HG02623 (cell line): ENCODE data around the gene DNAH1.
"Not testable (repeated sequence)": the region's sequence is repeated elsewhere in the genome, so short reads cannot be mapped to it uniquely, and the experiment has no call there.

Source experiments
- ATAC-seq: cut with Tn5 transposase; IDR thresholded peaks from one replicate; pipeline ENCODE4 v1.9.1; 2021; ENCODE audit warnings: moderate library complexity; ENCODE audit not compliant: unreplicated experiment

Gene DNAH1

DNA sequence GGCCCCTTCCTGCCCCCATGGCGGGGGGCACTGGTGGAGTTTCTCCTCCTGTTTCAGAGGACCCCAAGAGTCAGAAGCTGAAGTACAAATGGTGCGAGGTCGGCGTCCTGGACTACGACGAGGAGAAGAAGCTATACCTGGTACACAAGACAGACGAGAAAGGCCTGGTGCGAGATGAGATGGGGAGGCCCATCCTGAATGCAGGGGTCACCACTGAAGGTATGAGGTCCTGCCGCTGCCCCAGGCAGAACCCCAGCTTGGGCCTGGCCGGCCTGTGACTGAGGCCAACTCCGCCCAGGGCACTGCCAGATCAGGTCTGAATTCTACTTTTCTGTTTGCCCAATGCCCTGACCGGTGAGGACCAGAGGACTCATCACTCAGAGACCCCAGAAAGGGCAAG lies 15.0 kb downstream of the DNAH1 start:
- ATAC-seq: no peak

DNA sequence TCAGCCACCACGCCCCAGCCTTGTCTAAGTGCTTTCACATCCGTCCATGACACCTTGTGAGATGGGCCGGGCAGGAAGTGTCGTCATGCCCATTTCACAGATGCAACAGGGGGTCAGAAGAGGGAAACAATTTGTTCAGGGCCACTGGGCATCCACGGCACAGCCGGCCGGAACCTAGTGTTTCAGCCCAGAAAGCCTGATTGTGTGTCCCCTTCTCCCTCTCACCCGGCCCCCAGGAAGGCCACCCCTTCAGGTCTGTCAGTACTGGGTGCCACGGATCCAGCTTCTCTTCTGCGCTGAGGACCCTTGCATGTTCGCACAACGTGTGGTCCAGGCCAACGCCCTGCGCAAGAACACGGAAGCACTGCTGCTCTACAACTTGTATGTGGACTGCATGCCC lies 15.8 kb downstream of the DNAH1 start:
- ATAC-seq: no peak

DNA sequence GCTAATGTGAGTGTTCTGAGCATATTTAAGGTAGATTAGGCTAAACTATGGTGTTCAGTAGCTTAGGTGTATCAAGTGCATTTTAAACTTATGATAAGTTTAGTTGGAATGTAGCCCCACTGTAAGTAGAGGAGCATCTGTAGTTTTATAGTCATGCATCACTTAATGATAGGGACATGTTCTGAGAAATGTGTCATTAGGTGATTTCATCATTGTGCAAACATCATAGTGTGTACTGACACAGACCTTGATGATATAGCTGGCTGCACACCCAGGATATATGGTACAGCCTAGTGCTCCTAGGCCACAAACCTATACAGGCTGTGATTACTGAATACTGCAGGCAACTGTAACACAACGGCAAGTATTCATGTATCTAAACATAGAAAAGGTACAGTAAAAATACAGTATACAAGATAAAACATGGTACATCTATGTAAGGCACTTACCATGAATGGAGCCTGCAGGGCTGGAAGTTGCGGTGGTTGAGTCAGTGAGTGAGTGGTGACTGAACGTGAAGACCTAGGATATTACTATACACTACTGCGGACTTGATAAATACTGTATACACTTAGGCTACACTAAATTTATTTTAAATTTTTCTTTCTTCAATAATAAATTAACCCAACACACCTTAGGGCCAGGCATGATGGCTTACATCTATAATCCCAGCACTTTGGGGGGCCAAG lies 17.9 kb downstream of the DNAH1 start:
- ATAC-seq: no peak

DNA sequence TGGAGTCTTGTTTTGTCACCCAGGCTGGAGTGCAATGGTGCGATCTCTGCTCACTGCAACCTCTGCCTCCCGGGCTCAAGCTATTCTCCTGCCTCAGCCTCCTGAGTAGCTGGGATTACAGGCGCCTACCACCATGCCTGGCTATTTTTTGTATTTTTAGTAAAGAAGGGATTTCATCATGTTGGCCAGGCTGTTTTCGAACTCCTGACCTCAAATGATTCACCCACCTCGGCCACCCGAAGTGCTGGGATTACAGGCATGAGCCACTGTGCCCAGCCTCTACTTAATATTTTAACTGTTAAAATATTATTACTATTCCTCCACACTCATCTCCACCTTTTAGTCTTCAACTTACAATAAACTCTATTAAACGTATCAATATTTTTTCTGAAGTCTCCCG lies 22.0 kb downstream of the DNAH1 start:
- ATAC-seq: not testable (repeated sequence)

DNA sequence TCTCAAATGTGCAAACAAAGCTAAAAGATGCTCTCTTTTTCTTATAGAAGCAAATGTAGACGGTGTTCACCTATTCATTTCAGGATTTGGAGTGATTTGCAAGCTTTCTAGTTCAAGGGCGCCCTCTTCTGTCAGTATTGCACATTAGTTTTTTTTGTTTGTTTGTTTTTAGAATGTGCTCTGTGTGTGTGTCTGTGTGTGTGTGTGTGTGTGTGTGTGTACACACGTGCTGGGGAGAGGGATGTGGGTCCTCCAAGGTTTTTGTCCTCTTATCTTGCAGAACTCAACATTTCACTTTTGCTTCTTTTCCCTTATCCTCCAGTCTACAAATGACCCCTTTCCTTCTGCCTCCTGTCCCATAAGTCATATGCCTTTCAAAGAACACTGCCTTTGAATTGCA lies 23.5 kb downstream of the DNAH1 start:
- no peak for ATAC-seq

DNA sequence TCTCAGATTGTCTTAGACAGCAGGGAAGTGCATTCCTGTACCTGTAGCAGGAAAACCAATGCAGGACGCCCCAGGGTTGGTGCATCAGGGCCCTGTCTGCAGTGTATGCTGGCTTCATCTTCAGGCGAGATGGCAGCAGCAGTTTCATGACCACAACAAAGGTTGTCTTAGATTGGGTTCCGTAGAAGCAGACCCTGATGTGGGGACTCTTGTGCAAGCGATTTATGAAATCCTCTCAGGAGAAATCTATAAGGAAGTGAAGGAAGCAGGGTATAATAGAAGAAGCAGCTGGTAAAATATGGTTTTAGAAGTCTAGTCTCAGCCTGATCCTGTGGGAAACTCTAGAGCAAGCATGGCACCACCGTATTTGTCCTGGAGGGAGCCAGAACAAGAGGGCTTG lies 25.0 kb downstream of the DNAH1 start:
- no peak for ATAC-seq

DNA sequence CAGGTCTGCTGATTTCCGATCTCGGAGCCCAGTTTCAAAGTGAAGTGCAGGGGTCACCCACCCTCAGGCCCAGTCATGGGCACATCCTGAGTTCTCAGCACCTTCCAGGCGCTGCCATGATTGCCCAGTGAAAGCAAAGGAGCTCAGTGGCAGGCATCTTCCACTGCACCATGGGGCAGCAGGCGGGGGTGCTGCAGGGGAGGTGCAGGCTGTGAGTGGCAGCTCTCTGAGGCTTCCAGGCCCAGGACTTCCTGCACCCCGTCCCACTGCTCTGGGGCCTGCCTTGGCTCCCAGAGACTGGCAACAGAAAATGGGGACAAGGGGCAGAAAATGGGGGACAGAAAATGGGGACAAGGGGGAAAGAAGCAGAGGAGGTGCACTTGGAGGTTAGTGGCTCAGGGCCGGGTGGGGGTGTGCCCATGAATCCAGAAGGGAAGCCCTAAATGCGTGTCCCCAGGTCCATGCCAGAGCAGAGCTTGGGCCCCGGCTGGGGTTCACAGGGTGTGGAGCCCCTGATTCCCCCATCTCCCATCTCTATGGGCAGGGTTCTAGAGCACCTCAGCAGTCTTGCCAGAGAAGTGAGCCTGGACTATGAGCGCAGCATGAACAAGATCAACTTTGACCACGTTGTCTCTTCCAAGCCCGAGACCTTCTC lies 28.0 kb downstream of the DNAH1 start:
- ATAC-seq: no peak

DNA sequence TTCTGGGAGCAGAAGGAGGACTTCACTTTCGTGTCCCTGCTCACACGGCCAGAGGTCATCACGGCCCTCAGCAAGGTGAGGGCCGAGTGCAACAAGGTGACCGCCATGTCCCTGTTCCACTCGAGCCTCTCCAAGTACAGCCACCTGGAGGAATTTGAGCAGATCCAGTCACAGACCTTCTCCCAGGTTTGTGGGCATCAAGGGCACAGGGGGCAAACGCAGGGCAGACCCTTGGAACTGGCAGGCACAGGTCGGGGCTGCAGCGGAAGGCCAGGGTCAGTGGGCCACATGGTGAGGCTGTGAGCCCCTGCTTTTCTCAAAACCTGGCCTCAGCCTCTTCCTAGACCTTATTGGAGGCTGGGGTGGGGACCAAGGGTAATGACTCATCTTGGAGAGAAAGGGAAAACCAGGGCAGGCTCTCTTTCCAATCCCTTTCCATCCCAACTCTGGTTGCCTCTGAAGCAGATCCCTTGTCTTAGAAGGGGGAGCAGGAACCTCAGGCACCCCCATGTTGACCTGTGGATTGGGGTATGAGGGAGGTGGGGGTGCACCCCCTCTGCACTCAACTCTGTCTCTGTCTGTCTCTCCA lies 29.5 kb downstream of the DNAH1 start:
- no peak for ATAC-seq

DNA sequence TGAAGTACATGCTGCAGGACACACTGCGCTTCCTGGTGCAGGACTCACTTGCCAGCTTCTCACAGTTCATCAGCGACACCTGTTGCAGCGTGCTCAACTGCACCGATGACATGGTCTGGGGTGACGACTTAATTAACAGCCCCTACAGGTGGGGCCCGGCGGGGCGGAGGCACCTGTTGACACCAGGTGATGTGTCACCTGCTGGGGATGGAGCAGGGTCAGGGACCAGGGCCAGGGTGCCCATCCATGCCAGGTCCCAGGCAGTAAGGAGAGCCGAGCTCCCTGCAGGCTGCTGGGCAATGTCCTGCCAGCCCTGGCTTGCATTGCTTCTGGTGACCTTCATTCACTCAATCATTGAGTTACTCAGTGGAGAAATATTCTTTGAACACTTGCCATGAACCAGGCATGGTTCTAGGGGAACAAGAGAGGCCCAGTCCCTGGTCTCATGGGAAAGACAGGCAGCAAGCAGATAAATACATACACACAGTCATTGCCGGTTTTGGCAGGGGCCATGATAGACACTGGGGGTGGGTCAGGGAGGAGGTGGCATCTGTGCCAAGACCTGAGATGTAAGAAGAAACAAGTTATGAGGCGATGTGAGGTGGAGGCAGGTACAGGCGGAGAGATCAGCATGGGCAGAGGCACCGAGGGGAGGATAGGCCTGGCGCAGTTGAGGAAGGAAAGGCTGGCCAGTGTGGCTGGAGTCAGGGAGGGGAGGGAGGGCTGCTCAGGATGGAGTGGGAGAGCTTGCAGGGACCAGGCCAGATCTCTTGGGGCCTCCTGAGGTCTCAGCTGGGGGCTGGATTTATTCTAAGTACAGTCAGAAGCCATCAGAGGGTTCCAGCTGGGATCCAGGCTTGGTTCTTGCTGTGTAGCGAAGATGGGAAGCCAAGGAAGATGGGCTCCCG lies 30.8 kb downstream of the DNAH1 start:
- no peak for ATAC-seq

DNA sequence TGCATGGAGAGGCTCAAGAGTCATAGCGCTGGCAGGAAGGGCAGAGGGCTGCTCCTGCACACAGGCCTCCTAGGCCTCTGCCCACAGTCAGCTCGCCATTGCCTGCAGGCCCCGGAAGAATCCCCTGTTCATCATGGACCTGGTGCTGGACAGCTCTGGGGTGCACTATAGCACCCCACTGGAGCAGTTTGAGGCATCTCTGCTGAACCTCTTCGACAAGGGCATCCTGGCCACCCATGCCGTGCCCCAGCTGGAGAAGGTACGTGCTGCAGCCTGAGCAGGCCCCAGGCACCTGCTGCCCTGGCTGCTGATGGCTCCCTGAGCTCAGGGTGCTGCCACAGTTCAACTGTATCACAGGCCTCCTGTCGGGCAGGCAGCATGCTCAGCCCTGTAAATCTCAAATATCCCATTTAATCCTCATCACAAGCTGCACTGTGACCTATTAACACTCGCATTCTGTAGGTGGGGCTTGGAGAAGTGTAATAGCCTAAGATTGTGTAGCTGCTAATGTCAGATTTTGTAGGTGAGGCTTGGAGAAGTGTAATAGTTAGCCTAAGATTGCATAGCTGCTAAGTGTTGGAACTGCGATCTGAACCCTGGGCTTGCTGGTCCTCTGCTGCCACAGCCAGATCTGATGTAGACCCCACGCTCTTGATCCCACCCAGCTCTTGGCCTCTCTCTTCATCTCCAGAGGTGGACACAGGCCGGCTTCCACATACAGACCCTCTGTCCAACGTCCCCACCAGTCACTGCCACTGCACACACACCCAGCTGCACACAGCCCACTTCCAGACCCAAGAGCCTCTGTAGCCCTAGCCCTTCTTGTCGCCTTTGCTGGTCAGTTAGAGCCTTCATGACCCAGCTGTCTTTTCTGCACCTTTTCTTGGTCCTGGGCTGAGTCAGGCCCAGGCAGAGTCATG lies 31.9 kb downstream of the DNAH1 start:
- no peak for ATAC-seq

DNA sequence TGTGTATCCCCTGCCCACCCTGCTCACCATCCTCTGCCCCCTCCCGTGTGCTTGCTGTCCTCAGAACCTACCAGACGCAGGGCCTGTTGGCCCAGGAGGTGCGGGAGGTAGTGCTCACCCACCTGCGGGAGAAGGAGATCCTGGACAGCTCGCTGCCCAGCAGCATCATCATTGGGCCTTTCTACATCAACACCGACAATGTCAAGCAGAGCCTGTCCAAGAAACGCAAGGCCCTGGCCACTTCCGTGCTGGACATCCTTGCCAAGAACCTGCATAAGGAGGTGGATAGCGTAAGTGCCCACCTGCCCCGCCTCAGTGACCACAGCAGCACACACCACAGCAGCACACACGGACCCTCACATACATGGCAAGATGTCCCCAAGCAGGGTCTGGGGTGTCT lies 33.0 kb downstream of the DNAH1 start:
- ATAC-seq: no peak

DNA sequence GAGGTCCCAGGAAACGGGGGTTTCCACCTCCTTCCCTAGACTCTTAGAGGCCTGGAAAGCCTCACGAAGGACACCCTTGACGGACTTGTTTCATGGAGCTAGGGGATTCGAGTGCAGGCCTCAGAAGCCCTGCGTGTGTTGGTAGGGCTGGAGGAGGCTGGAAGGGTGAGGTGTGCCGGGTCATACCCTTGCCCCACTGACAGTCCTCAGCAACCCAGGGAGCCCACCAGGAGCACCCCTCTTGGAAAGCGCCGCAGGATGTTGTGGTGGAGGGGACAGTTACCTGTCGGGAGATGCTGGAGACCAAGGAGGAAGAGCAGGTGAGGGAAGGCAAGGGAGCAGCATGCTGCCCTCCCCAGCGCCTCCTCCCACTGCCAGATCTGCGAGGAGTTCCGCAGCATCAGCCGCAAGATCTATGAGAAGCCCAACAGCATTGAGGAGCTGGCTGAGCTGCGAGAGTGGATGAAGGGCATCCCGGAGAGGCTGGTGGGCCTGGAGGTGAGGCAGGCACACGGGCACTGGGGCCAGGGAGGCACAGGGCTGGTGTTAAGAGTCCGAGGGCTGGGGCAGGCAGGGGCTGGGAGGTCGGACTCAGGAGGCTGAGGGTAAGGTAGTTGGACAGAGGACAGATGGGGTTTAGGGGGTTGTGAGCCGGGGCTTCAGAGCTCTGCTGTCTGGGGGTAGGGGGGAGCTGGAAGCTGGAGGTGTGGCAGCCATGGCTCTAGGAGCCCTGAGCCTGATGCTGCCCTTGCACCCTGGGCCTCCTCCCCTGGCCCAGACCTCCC lies 33.7 kb downstream of the DNAH1 start:
- no peak for ATAC-seq

DNA sequence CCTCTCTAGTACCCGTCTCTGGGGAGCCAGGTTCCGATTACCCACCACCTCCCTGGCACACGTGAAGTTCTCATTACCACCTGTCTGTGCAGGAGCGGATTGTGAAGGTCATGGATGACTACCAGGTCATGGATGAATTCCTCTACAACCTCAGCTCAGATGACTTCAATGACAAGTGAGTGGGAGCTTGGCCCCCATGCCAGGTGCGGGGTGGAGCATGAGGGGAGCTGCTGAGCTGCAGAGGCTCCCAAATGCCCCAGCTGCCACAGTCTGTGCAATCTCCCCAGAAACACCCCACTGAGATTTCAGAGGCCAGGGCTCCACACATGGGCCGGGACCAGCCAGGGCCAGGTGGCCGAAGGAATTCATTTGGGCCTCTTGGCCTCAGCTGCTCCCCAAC lies 34.3 kb downstream of the DNAH1 start:
- ATAC-seq: no peak

DNA sequence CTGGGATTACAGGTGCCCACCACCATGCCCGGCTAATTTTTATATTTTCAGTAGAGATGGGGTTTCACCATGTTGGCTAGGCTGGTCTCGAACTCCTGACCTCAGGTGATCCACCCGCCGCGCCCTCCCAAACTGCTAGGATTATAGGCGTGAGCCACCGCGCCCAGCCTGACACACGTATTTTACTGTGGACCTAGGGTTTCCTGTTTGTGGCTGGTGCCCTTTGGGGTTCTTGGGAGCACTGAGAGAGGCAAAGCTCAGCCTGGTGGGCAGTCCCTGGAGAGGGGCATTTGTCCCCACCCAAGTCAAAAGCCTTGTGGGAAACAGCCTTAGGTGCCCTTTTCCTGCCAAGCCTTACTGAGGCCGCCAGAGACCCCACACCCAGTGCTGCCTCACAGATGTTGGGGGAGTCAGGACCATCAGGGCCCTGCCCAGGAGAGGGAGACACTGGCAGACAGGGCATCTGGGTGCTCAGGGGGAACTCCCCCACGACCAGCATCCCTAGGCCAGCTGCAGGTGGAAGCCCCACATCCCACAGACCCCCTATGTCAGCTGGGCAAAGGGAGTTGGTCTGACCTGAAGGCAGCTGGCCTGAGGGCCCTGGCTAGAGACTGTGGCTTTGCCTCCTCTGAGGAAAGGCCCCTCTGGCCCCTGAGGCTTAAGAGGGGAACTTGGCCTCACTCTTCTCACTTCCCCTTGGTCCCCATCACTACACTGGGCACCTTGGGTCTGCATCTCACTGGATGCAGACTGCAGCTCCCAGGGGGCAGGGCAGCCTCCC lies 35.1 kb downstream of the DNAH1 start:
- no peak for ATAC-seq

DNA sequence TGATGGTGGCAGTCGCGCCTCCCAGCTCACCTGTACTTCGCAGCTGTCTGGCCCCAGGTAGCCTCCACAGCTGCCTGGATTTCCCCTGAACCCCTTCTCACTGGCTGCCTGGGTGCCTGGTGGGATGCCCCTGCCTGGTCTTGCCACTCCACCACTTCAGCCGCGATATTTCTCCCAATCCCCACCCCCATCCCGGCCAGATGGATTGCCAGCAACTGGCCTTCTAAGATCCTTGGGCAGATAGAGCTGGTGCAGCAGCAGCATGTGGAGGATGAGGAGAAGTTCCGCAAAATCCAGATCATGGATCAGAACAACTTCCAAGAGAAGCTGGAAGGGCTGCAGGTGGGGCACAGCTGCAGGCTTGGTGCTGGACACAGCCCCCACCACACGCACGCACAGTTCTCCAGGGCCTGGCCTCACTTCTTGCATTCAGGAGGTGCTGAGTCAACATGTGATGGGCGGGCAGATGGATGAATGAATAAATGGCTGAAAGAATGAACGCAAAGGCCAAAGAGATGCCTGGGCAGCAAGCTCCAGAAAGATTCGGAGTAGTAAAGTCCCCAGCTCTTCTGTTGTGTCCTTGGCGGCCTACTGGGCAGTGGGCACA lies 35.7 kb downstream of the DNAH1 start:
- no peak for ATAC-seq

DNA sequence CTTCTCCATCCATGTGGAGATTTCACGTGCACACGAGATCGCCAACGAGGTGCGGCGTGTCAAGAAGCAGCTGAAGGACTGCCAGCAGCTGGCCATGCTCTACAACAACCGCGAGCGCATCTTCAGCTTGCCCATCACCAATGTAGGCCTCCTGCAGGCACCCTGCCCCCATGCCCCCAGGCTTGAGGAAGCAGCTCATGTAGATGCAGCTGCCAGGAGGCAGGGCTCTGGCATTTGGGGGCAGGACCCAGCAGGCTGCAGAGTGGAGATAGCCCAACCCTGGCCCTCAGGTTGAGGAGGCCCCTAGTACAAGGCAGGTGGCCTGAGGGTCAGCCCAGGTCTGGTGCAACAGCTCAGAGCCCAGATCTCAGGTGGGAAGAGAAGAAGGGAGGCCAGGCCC lies 36.4 kb downstream of the DNAH1 start:
- ATAC-seq: no peak

DNA sequence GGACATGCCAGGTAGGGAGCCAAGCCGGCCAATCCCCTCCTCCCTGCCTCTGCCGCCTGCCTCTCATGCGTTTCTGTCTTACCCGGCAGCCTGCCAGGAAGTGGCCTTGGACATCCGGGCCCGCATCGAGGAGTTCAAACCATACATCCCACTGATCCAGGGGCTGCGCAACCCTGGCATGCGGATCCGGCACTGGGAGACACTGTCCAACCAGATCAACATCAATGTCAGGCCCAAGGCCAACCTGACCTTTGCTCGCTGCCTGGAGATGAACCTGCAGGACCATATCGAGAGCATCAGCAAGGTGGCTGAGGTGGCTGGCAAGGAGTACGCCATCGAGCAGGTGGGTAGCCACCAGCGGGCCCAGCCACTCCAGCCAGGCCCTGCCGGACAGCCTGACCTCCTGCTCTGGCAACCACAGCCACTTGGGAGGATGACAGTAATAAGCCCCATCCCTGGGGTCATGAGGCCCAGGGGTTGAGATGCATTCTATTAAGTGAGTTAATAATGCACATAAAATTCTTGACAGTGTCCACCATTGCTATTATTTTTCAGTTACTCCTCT lies 37.3 kb downstream of the DNAH1 start:
- ATAC-seq: no peak

DNA sequence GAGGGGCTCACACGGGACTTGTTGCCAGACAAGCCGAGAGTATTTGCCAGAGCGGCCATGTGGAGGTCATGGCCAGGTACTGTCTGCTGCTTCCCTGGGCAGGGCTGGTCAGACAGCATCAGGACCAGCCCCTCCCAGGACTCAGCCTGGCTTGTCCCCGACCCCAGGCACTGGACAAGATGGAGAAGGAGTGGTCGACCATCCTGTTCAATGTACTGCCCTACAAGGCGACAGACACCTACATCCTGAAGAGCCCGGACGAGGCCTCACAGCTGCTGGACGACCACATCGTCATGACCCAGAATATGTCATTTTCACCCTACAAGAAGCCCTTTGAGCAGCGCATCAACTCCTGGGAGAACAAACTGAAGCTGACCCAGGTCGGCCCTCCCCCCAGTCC lies 38.6 kb downstream of the DNAH1 start:
- ATAC-seq: no peak
